PC-9 (cell line): ENCODE data around the gene SLC49A4. TPM values are rescaled to one million over a fixed set of nuclear protein-coding genes. Genes with fewer than 3 reads are reported as not detected.

ENCODE experiments used
- BruUV-seq: library from RNA; stranded (reverse); fragments of 400-500 nt; replicated peaks from 2 replicates; lab custom pipeline; 2021; lab: Mats Ljungman, UMichigan
- CTCF ChIA-PET: fragments of 300-600 bp; sonication (Branson Sonifier 250); formaldehyde crosslinking; loops from one replicate; lab custom pipeline; 2022; ENCODE audit warnings: antibody characterized with exemption; lab: Charles Lee
- POLR2A ChIA-PET: fragments of 300-600 bp; sonication (Branson Sonifier 250); formaldehyde crosslinking; loops from one replicate; lab custom pipeline; 2022; ENCODE audit warnings: antibody characterized with exemption; ENCODE audit not compliant: unreplicated experiment; lab: Charles Lee
- DNase-seq, 2 experiments: peaks; one replicate each; pipeline versions ENCODE4 v3.0.0 to v3.0.0-alpha.2; 2015 to 2022; ENCODE audit warnings: mixed read lengths in 1 of 2
- H2AFZ ChIP-seq: fragments of 200-600 bp; sonication (generic); 2 replicates; pipeline ENCODE4 v1.8.1; 2017; ENCODE audit warnings: antibody characterized with exemption
- H3F3A ChIP-seq: fragments of 200-600 bp; sonication (generic); 2 replicates; pipeline ENCODE4 v1.8.1; 2017; ENCODE audit warnings: antibody characterized with exemption, mild to moderate bottlenecking, low read depth; ENCODE audit not compliant: insufficient read depth
- H3K27ac ChIP-seq: fragments of 200-600 bp; sonication (generic); 2 replicates; pipeline ENCODE4 v1.6.1; 2016; ENCODE audit warnings: mixed run types
- H3K27me3 ChIP-seq: fragments of 200-600 bp; sonication (generic); 2 replicates; pipeline ENCODE4 v1.6.1; 2016; ENCODE audit warnings: low read depth, mixed run types; ENCODE audit not compliant: insufficient read depth
- H3K36me3 ChIP-seq: fragments of 200-600 bp; sonication (generic); 2 replicates; pipeline ENCODE4 v1.6.1; 2016; ENCODE audit warnings: low read depth, mixed run types
- H3K4me1 ChIP-seq: fragments of 200-600 bp; sonication (generic); replicated peaks from 2 replicates; pipeline ENCODE4 v1.6.1; 2016; ENCODE audit warnings: mixed run types; ENCODE audit not compliant: insufficient read depth
- H3K4me2 ChIP-seq: fragments of 200-600 bp; sonication (generic); 2 replicates; pipeline ENCODE4 v1.6.1; 2017; ENCODE audit warnings: mixed run types
- H3K4me3 ChIP-seq: fragments of 200-600 bp; sonication (generic); 2 replicates; pipeline ENCODE4 v1.6.1; 2016; ENCODE audit warnings: mixed run types
- H3K79me2 ChIP-seq: fragments of 200-600 bp; sonication (generic); 2 replicates; pipeline ENCODE4 v1.6.1; 2017; ENCODE audit warnings: low read depth, mixed run types
- H3K9me2 ChIP-seq: fragments of 200-600 bp; sonication (generic); 2 replicates; pipeline ENCODE4 v1.8.1; 2017; ENCODE audit warnings: mild to moderate bottlenecking; ENCODE audit not compliant: insufficient read depth
- H3K9me3 ChIP-seq: fragments of 200-600 bp; sonication (generic); 2 replicates; pipeline ENCODE4 v1.8.1; 2016; ENCODE audit warnings: low read depth; ENCODE audit not compliant: insufficient read depth
- H4K20me1 ChIP-seq: fragments of 200-600 bp; sonication (generic); 2 replicates; pipeline ENCODE4 v1.8.1; 2017; ENCODE audit not compliant: insufficient read depth
- CTCF ChIP-seq: fragments of 200-600 bp; sonication (generic); conservative IDR thresholded peaks from 2 replicates; pipeline ENCODE4 v1.6.1; 2017; ENCODE audit warnings: mixed run types, antibody characterized with exemption, mild to moderate bottlenecking, moderate library complexity
- EZH2 ChIP-seq: fragments of 200-600 bp; sonication (generic); IDR thresholded peaks from 2 replicates; pipeline ENCODE4 v1.8.0; 2017; ENCODE audit warnings: antibody characterized with exemption, low read depth
- intact Hi-C: fragments of 100-400 bp; cut with micrococcal nuclease; formaldehyde crosslinking; loops from one replicate; pipeline ENCODE4 v1.10.0; 2022; ENCODE audit not compliant: unreplicated experiment
- total RNA-seq: library from RNA; stranded (reverse); gene quantifications from 2 replicates; pipeline ENCODE4 v1.2.3, GENCODE V29; 2021

Gene SLC49A4
- total RNA-seq, 1 experiment from 2014 or later, result 24.0 TPM

- no peaks in the 10 kb centered on the region for H3K27me3 ChIP-seq
- no peaks in the 10 kb centered on the region; the same call in 1 of the 2 replicates for H3K36me3 ChIP-seq
- peaks cover 6% of the 10 kb centered on the region; the same call in 1 of the 2 replicates for H3K79me2 ChIP-seq
- no peaks in the 10 kb centered on the region for H3F3A ChIP-seq
- no peaks in the 10 kb centered on the region for H3K9me3 ChIP-seq
- no peak overlapping the region for H3K4me2 ChIP-seq
- no peaks in the 10 kb centered on the region for H3K9me2 ChIP-seq
- POLR2A ChIA-PET, result no interaction called here
- H3K4me1 ChIP-seq, result peaks cover 5% of the 10 kb centered on the region
- no peak overlapping the region for H2AFZ ChIP-seq
- DNase-seq, result no peak
- no TSS peak for BruUV-seq
- H4K20me1 ChIP-seq, result no peaks in the 10 kb centered on the region
- no peak for TF ChIP-seq EZH2
- TF ChIP-seq CTCF, result no peak
- H3K4me3 ChIP-seq, result no peak overlapping the region
- CTCF ChIA-PET, result no interaction called here
- intact Hi-C loops, result no loop called here
- no peak overlapping the region for H3K27ac ChIP-seq
Observed at GRCh38 chr3:122802323-122802722, 7.5 kb downstream of the SLC49A4 start.

- H3K9me3 ChIP-seq, result no peaks in the 10 kb centered on the region
- no peaks in the 10 kb centered on the region for H4K20me1 ChIP-seq
- CTCF ChIA-PET, result no interaction called here
- no peak overlapping the region for H2AFZ ChIP-seq
- H3K27ac ChIP-seq, result no peak overlapping the region
- intact Hi-C loops, result no loop called here
- no TSS peak for BruUV-seq
- no peak overlapping the region for H3K4me3 ChIP-seq
- 0 out of 2 replicates have a peak, but pooled peaks cover 3% of the 10 kb centered on the region for H3K79me2 ChIP-seq
- TF ChIP-seq CTCF (no peak), EZH2 (no peak)
- no peaks in the 10 kb centered on the region for H3F3A ChIP-seq
- H3K36me3 ChIP-seq, result no peaks in the 10 kb centered on the region; the same call in 1 of the 2 replicates
- POLR2A ChIA-PET, result no interaction called here
- H3K9me2 ChIP-seq, result no peaks in the 10 kb centered on the region
- no peaks in the 10 kb centered on the region for H3K27me3 ChIP-seq
- H3K4me1 ChIP-seq, result no peaks in the 10 kb centered on the region
- DNase-seq, result no peak
- H3K4me2 ChIP-seq, result no peak overlapping the region
Observed at GRCh38 chr3:122803977-122804376, 9.1 kb downstream of the SLC49A4 start.

- CTCF ChIA-PET, result interaction anchor here (0.6 kb wide), 1 partner anchor 21 kb away, joined by 4 read pairs; no protein-coding TSS in a partner anchor
- Histone ChIP-seq H3K9me3 (no peaks in the 10 kb centered on the region), H3K9me2 (no peaks in the 10 kb centered on the region), H3K36me3 (no peaks in the 10 kb centered on the region; the same call in 1 of the 2 replicates), H3K27me3 (no peaks in the 10 kb centered on the region), H3K79me2 (no peaks in the 10 kb centered on the region), H2AFZ (no peak overlapping the region), H3K4me2 (no peak overlapping the region), H3K4me3 (no peak overlapping the region), H4K20me1 (no peaks in the 10 kb centered on the region), H3K27ac (no peak overlapping the region), H3K4me1 (no peaks in the 10 kb centered on the region), H3F3A (0 out of 2 replicates have a peak, but pooled peaks cover 5% of the 10 kb centered on the region)
- POLR2A ChIA-PET, result no interaction called here
- BruUV-seq, result no TSS peak
- TF ChIP-seq EZH2 (no peak), CTCF (no peak)
- intact Hi-C loops, result no loop called here
- DNase-seq, result no peak
Observed at GRCh38 chr3:122810734-122811133, 15.9 kb downstream of the SLC49A4 start.
